Keratinocyte (primary cell): ENCODE results near the gene ETNK2.

Experiments
- CTCF ChIP-seq, 3 experiments: IDR thresholded peaks in 1 of 3; conservative IDR thresholded peaks in 1 of 3; optimal IDR thresholded peaks in 1 of 3; 2 replicates in 2 of 3; 3 replicates in 1 of 3; pipeline versions ENCODE3 to v1.5.1; 2011; ENCODE audit warnings: low read length in 3 of 3, mild to moderate bottlenecking in 3 of 3, moderate library complexity in 2 of 3, control low read depth in 1 of 3, inconsistent platforms in 1 of 3; ENCODE audit not compliant: insufficient read depth in 2 of 3; ENCODE audit errors: extremely low read depth in 1 of 3
- EZH2 ChIP-seq: IDR thresholded peaks from one replicate; pipeline ENCODE4 v1.6.1; 2012; ENCODE audit warnings: inconsistent platforms, mild to moderate bottlenecking, low read length, moderate library complexity

- no peak for TF ChIP-seq CTCF (optimal IDR thresholded peaks at IDR 0.05 in 1 of 3, IDR thresholded peaks at IDR 0.05 in 1 of 3, conservative IDR thresholded peaks at IDR 0.05 in 1 of 3; ENCODE audit: extremely low read depth in 1 of 3, insufficient read depth in 2 of 3, low read length in 3 of 3)
- no peak for TF ChIP-seq EZH2
Measured at GRCh38 chr1:204178487-204179281, 26.8 kb upstream of the ETNK2 start.
